H7 (cell line): ENCODE measurements around the gene SLC17A4. TPM values are rescaled to one million over a fixed set of nuclear protein-coding genes. Genes with fewer than 3 reads are reported as not detected.

Experiments used
- DNase-seq: peaks from one replicate; pipeline ENCODE4 v3.0.0; 2012
- H3K27me3 ChIP-seq: 2 replicates; pipeline ENCODE4 v1.6.0; 2011; ENCODE audit warnings: mild to moderate bottlenecking, low read length; ENCODE audit not compliant: control insufficient read depth, insufficient read depth
- H3K36me3 ChIP-seq: replicated peaks from 2 replicates; pipeline ENCODE4 v1.5.1; 2011; ENCODE audit warnings: low read length; ENCODE audit not compliant: control insufficient read depth, insufficient read depth
- H3K4me3 ChIP-seq: 2 replicates; pipeline ENCODE4 v1.5.1; 2011; ENCODE audit warnings: low read depth, mild to moderate bottlenecking, control low read depth, low read length, moderate library complexity; ENCODE audit not compliant: insufficient read depth
- total RNA-seq: library from RNA; depleted of rRNA; stranded (reverse); fragments of >200 nt; shearing (Covaris generic); gene quantifications from 2 replicates; pipeline ENCODE4 v1.2.3, GENCODE V29; 2014; rRNA removed

Gene SLC17A4
- total RNA-seq, 1 experiment from 2014 or later = not detected

GRCh38 chr6:25821341-25821740 lies 66.8 kb downstream of the SLC17A4 start:
- no peak for DNase-seq
- no peak overlapping the region for H3K4me3 ChIP-seq
- H3K36me3 ChIP-seq = no peaks in the 10 kb centered on the region
- no peaks in the 10 kb centered on the region for H3K27me3 ChIP-seq

DNA sequence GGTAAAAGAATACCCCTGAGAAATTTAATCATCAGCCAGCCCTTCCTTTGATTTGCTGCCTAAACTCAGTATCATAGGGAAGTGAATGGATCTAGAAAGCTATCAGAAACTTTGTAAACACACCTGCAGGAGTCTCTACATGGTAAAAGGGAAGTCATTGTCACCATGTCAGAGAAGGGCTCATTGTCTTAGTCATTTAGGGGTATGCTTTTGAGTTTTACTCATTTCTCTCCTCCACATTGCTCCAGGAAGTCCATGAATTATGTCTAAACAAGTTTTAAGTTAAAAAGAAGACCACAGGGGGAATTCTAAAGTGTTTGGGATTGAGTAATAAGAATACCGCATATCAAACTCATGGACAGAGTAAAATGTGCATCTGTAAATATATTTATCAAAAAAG lies 74.8 kb downstream of the SLC17A4 start:
- Histone ChIP-seq H3K27me3 (no peaks in the 10 kb centered on the region), H3K36me3 (no peaks in the 10 kb centered on the region), H3K4me3 (no peak overlapping the region)
- DNase-seq = no peak

DNA sequence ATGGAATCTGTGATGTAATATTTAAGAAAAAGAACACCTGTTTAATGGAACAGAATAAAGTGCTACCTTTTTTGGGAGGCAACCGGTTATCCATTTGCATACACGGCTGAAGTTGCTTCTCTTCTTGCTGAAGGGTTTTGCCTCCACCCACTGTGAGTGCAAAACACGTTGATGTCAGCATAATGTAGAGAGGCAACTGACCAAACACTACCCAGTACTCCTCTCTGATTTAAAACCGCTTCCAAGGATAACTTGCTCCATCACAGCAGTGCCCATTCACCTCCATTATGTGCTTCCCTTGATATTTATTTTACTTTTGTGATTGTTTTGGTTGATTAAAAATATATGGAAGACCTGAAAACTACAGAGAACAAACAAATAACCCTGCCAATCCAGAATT lies 75.9 kb downstream of the SLC17A4 start:
- H3K36me3 ChIP-seq = no peaks in the 10 kb centered on the region
- DNase-seq = no peak
- H3K4me3 ChIP-seq = no peak overlapping the region
- H3K27me3 ChIP-seq = no peaks in the 10 kb centered on the region

Other genes starting within 250 kb of the SLC17A4 start
- not detected in 2 replicates for gene SCGN, start 102.5 kb upstream of the SLC17A4 start, total RNA-seq
- not detected in 2 replicates for gene SLC17A1, start 77.3 kb downstream of the SLC17A4 start, total RNA-seq
- not detected in 2 replicates for gene SLC17A3, start 119.5 kb downstream of the SLC17A4 start, total RNA-seq
- gene SLC17A2, start 175.9 kb downstream of the SLC17A4 start, total RNA-seq = not detected in 2 replicates
- 1.0 and 2.3 TPM in 2 replicates for gene TRIM38, start 208.1 kb downstream of the SLC17A4 start, total RNA-seq